Tibial nerve (tissue), 4 donors: ENCODE measurements around the gene PACSIN1. TPM values are rescaled to one million over a fixed set of nuclear protein-coding genes. Genes with fewer than 3 reads are reported as not detected.

Experiments used
- DNase-seq, 2 donors: peaks; one replicate each; pipeline ENCODE4 v3.0.0-alpha.2; 2019; ENCODE audit warnings: low spot score in 2 of 2
- H3K27ac ChIP-seq, 4 donors: fragments of 200-600 bp; sonication (generic) in 3 of 4; one replicate each; pipeline ENCODE4 v1.5.1; 2017 to 2019; ENCODE audit warnings: mild to moderate bottlenecking in 1 of 4
- H3K27me3 ChIP-seq, 2 donors: fragments of 200-600 bp; sonication (generic) in 1 of 2; one replicate each; pipeline versions ENCODE4 v1.5.1 to v1.6.0; 2017 to 2019
- H3K36me3 ChIP-seq, 3 donors: fragments of 200-600 bp; sonication (generic); one replicate each; pipeline ENCODE4 v1.5.1; 2018 to 2019
- H3K4me1 ChIP-seq, 4 donors: fragments of 200-600 bp; sonication (generic) in 3 of 4; one replicate each; pipeline ENCODE4 v1.5.1; 2017 to 2019
- H3K4me3 ChIP-seq, 4 donors: fragments of 200-600 bp; sonication (generic) in 3 of 4; one replicate each; pipeline ENCODE4 v1.5.1; 2017 to 2019; ENCODE audit warnings: mild to moderate bottlenecking in 1 of 4, moderate library complexity in 1 of 4
- H3K9me3 ChIP-seq, 4 donors: fragments of 200-600 bp; sonication (generic) in 3 of 4; one replicate each; pipeline ENCODE4 v1.5.1; 2017 to 2019
- CTCF ChIP-seq, 5 experiments: fragments of 200-600 bp in 3 of 5; fragments of 450-650 bp in 2 of 5; sonication (generic) in 3 of 5; IDR thresholded peaks; one replicate each; pipeline ENCODE4 v1.5.1; 2016 to 2019; ENCODE audit warnings: antibody characterized with exemption in 5 of 5, mild to moderate bottlenecking in 3 of 5, moderate library complexity in 2 of 5
- EP300 ChIP-seq, 2 donors: sonication (generic); formaldehyde crosslinking; IDR thresholded peaks; one replicate each; pipeline ENCODE4 v1.6.1; 2017; ENCODE audit warnings: antibody characterized with exemption in 2 of 2, mild to moderate bottlenecking in 1 of 2
- POLR2A ChIP-seq, 2 donors: fragments of 450-650 bp; IDR thresholded peaks; one replicate each; pipeline ENCODE4 v1.6.1; 2017; ENCODE audit warnings: antibody characterized with exemption in 2 of 2, mild to moderate bottlenecking in 2 of 2, moderate library complexity in 2 of 2
- WGBS, 2 donors: methylation state at CpG; one replicate each; pipeline ENCODE4 v1.1.5; 2018; 5-methylcytosine and 5-hydroxymethylcytosine counted together
- total RNA-seq, 4 donors: library from RNA; depleted of rRNA; stranded (reverse); fragments of >200 nt; gene quantifications; one replicate each; pipeline ENCODE4 v1.1.0, GENCODE V29; 2016

Gene PACSIN1
- total RNA-seq, 4 donors from 2014 or later = 0.30 to 2.6 (median 0.42) TPM; not detected in 1

- no peaks in the 10 kb centered on the region for H3K27me3 ChIP-seq
- H3K4me1 ChIP-seq = no peaks in the 10 kb centered on the region
- TF ChIP-seq CTCF (IDR thresholded peaks at IDR 0.05) = no peak
- no peak for TF ChIP-seq POLR2A (IDR thresholded peaks at IDR 0.05)
- TF ChIP-seq EP300 (IDR thresholded peaks at IDR 0.05) = no peak
- DNase-seq = no peak
- no peaks in the 10 kb centered on the region for H3K36me3 ChIP-seq
- 78 to 91% methylated on average over 2 to 5 of the region's 5 CpGs for WGBS, 2 donors
- no peaks in the 10 kb centered on the region for H3K9me3 ChIP-seq
- no peak overlapping the region for H3K27ac ChIP-seq
- no peak overlapping the region for H3K4me3 ChIP-seq
Measured at GRCh38 chr6:34552620-34553019, 86.7 kb downstream of the PACSIN1 start.

GRCh38 chr6:34553146-34553545 lies 87.3 kb downstream of the PACSIN1 start:
- H3K36me3 ChIP-seq = no peaks in the 10 kb centered on the region

GRCh38 chr6:34553750-34554149 lies 87.9 kb downstream of the PACSIN1 start:
- H3K27me3 ChIP-seq = no peaks in the 10 kb centered on the region
- no peak overlapping the region for H3K4me3 ChIP-seq
- H3K4me1 ChIP-seq = no peaks in the 10 kb centered on the region
- H3K9me3 ChIP-seq = peaks cover 0 to 9% (median 0%) of the 10 kb centered on the region in 4 donors
- no peaks in the 10 kb centered on the region for H3K36me3 ChIP-seq
- no peak overlapping the region for H3K27ac ChIP-seq
- TF ChIP-seq POLR2A (IDR thresholded peaks at IDR 0.05) (no peak), CTCF (IDR thresholded peaks at IDR 0.05) (no peak), EP300 (IDR thresholded peaks at IDR 0.05) (no peak)
- WGBS, 2 donors = 68 to 76% methylated on average over 10 of the region's 10 CpGs
- DNase-seq = no peak

More at GRCh38 chr6:34553146-34553545, 87.3 kb downstream of the PACSIN1 start:
- TF ChIP-seq POLR2A (IDR thresholded peaks at IDR 0.05) = no peak
- TF ChIP-seq CTCF (IDR thresholded peaks at IDR 0.05) = no peak
- TF ChIP-seq EP300 (IDR thresholded peaks at IDR 0.05) = no peak
- Histone ChIP-seq H3K4me1 (no peaks in the 10 kb centered on the region), H3K9me3 (peaks cover 0 to 3% (median 0%) of the 10 kb centered on the region in 4 donors), H3K4me3 (no peak overlapping the region), H3K27me3 (no peaks in the 10 kb centered on the region), H3K27ac (no peak overlapping the region)
- DNase-seq = no peak
- WGBS, 2 donors = 64 to 65% methylated on average over 4 of the region's 4 CpGs

GRCh38 chr6:34554291-34555006 lies 88.6 kb downstream of the PACSIN1 start:
- Histone ChIP-seq H3K36me3 (no peaks in the 10 kb centered on the region), H3K4me1 (no peaks in the 10 kb centered on the region), H3K27me3 (no peaks in the 10 kb centered on the region), H3K9me3 (peaks cover 0 to 11% (median 0%) of the 10 kb centered on the region in 4 donors), H3K4me3 (no peak overlapping the region), H3K27ac (no peak overlapping the region)
- WGBS, 2 donors = 39 to 46% methylated on average over 14 to 15 of the region's 15 CpGs
- TF ChIP-seq EP300 (IDR thresholded peaks at IDR 0.05) (no peak), POLR2A (IDR thresholded peaks at IDR 0.05) (no peak), CTCF (IDR thresholded peaks at IDR 0.05) (no peak)
- no peak for DNase-seq

GRCh38 chr6:34555007-34555322 lies 89.1 kb downstream of the PACSIN1 start:
- H3K4me3 ChIP-seq = no peak overlapping the region
- WGBS, 2 donors = 90% methylated on average over 11 of the region's 11 CpGs
- H3K27ac ChIP-seq = no peak overlapping the region
- H3K9me3 ChIP-seq = peaks cover 0 to 11% (median 0%) of the 10 kb centered on the region in 4 donors
- DNase-seq = no peak
- no peak for TF ChIP-seq EP300 (IDR thresholded peaks at IDR 0.05)
- TF ChIP-seq POLR2A (IDR thresholded peaks at IDR 0.05) = no peak
- TF ChIP-seq CTCF (IDR thresholded peaks at IDR 0.05) = no peak
- no peaks in the 10 kb centered on the region for H3K27me3 ChIP-seq
- no peaks in the 10 kb centered on the region for H3K4me1 ChIP-seq
- H3K36me3 ChIP-seq = no peaks in the 10 kb centered on the region
